Measurements from ENCODE around the gene GNAT2.

Gene GNAT2

DNA sequence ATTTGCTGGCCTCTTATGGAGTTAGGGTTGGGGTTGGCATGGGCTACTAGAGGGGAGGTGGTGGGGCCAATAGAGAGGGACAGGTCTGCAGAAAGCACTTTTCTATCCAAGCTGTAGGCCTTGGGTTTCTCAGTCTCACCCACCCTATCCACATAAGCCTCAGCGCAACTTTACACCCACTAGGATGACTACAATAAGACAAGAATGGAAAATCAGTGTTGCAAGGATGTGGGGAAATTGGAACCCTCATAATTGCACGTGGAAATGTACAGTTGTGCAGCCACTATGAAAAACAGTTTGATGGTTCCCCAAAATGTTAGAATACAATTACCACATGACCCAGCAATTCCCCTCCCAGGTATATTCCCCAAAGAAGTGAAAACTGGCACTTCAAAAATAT is 22.4 kb upstream of the GNAT2 start:
- no peak for DNase-seq

DNA sequence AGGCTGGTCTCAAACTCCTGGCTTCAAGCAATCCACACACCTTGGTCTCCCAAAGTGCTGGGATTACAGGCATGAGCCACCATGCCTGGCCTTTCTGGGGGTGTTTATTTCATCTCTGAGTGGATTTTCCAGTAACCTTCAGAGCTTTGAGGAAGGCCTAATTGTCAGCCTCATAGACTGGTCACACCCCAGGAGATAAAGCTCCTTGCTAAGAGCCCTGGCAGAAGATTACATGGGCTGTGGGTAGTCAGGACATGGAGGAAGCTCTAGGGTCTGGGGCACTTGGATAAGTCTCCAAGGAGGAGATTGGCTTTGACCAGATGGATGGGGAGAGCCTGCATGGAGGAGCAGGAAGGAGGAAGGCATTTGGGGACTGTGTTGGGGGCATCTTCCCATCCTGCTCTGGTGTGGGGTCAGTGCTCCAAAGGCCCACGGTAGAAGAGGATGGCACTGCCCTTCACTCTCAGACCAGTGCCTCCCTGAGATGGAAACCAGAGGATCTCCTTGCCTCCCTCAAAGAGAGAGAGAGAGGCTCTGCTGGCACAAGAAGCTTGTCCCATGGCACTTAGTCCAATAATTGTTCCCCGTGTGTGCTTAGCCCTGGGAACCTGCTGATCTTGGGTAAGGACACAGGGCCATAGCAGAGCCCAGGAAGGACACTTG is 21.8 kb upstream of the GNAT2 start:
- DNase-seq: no peak

DNA sequence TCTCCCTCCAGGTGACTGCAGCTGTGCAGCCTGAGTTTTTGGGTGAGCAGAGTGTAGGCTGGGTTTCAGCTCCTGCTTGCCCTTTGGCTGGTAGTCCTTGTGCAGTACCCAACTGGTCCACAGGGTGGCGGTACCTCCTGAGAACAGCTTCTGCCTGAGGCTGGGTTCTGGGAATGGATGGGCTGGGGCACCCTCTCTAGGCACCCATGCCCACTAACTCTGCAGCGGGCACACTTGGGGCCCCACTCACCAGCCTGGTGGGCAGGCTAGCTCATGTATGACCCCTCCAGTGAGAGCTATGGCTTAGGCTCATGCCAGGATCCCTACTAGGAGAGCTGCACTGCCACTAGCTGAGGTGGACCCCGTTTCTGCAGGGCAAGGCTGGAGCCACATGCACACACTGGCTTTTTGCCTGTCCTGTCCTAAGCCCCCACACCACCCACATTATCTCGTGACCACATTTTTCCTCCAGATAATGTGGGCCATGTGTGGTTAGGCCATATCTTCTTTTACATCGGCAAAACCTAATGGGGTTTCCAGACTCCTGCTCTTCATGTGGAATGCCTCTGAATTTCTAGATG is 21.0 kb upstream of the GNAT2 start:
- peak; percentile 66 to 93 (median 78) for DNase-seq

DNA sequence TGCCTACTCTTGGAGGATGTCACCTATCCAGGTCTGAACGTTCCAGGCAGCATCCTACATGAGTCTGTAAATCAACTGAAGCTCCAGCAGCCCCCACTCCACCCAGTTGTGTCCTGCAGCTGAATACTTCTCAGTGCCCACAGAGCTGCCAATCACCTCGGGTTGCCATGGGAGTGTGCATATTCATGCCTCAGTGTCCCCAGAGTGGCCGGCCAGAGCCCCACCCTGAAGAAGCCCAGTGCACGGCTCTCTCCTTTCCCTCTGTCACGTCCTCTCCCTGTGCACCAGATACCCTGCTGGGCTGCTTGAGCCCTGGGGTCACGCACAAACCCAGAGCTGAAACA is 20.4 kb upstream of the GNAT2 start:
- no peak for DNase-seq

DNA sequence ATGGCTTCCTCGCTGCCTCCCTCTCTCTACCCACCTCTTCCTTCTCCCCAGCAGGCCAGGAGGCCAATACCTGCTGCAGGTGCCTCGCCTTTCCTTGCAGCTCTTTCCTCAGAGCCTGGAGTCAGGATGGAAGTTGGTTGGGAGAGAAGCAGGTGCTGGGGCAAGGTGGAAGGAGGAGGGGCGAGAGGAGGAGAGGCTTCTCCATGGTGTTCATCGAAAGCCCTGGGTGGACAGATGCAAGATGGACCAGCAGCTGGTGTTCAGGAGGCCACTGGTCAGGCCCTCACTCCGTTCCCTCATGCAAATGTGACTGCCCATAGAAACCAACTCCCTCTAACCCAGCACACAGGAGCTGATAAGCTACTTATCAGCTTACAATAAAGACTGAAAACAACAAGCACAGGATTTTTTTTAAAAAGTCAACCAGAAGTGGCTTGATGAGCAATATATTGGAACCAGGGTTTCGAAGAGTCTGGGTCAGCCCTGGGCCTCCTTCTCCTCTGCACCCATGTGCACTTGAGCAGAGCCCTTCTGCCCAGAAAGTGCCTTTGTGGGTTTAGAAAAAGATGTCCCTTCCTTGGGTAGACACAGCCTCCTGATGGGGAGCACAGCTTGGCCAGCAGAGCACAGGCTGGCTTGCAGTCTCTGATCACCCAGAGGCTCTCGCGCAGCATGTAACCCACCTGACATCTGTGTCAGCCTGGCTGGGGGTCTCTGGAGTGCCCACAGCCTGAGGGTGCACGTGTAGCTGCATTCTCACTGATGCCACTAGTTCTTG is 19.8 kb upstream of the GNAT2 start:
- no peak for DNase-seq

DNA sequence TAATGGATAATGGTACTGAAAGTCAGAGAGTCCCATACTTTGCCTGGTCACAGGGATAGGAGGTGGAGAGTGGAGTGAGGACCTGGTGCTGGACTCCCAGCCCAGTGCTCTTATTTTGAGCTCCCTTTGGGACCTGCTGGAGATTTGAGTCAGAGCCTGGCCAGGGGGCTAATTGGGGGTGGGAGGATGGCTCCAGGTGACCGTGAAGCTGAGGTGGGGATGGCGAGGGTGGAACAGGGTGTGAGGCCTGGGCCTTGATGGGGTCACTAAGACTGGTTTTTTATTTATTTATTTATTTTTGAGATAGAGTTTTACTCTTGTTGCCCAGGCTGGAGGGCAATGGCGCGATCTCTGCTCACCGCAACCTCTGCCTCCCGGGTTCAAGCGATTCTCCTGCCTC is 18.0 kb upstream of the GNAT2 start:
- no peak for DNase-seq

DNA sequence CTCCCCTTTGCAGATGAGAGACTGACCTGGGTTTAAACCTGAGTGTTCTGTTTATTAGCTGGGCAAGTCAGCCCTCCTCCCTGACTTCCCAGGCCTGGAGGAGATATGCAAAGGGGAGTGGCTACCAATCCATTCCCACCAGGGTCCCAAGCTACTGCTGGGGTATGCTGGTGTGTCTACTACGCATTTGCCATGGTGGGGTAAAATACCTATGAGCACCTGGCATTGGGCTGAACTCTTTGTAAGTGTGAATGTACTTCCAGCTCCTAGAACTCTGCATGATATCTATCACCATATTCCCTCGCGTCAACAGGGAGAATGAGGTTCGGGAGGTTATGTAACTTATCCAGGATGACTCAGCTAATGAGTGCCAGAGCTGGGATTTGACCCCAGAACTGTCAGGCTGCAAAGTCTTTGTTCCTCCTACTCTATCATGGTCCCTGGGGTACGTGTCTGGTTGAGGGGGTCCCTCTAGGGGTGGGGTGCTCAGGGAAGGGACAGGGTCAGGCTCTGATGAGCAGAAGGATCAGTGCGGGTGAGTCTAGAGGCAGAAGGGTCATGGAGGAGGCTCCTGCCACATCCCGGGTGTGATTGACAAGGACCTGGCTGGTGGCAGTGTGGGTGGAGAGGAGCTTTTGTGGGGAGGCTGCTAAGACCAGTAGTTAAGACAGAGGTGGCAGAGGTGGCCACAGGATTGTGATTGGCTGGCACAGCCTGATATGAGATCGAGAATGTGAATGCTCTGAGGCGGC is 17.0 kb upstream of the GNAT2 start:
- no peak for DNase-seq

DNA sequence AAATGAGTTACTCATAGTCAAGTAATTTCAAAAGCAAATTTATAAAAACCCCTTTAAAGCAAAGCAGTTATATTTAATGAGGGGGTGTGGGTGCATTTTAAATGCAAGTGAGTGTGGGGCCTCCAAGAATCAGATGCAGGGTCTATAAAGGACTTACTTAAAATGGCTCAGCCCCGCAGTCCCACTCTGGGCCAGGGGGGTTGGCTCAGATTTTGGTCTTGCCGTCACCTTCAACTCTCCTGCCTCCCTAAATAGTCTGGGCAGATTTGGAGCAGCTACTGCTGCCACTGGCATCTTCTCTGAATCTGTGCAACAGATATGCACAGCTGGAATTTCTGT is 16.4 kb upstream of the GNAT2 start:
- no peak for DNase-seq

DNA sequence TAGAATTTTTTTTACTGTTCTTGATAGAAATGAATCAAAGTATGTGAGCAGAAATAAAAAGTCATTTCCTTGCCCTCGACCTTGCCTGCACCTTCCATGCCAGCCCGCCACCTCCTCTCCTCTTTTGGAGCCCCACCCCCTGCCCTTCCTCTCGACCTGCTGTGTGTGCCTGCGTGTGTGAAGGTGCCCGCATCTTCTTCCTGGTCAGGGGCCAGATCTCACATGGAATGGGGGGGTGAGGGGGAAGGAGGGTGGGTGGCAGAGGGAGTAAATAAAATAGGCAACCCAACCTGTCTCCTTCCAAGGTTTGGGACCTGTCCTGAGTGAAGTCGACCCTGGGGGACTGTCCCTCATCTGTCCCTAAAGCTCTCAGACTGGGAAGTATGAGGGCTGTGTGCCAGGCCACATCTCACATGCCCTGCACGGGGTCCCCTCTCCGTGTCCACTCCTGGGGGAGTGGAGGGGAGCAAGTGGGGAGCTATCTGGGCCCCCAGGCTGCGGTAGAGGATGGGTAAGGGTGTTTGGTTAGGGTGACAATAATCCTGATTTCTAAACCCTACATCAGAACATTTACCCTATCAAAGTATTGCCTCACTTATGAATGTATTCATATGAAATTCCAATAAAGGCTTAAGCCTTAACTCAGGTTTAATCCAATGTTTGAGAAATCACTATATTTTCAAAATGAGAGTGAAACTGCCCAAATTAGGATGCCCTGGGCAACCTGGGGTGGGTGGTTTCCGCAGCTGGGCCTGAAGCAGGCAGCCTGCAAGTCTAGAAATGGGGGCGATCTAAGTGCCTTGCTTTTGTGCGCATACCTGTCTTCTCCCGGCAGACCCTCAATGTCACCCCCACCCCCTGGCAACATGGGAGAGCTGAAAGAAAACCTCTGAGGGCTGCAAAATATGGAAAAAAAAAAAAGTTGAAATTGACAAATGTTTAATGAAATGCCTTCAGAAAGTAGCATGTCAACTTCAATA is 15.6 kb upstream of the GNAT2 start:
- peak in 1 of 5 experiments; percentile 40 for DNase-seq

DNA sequence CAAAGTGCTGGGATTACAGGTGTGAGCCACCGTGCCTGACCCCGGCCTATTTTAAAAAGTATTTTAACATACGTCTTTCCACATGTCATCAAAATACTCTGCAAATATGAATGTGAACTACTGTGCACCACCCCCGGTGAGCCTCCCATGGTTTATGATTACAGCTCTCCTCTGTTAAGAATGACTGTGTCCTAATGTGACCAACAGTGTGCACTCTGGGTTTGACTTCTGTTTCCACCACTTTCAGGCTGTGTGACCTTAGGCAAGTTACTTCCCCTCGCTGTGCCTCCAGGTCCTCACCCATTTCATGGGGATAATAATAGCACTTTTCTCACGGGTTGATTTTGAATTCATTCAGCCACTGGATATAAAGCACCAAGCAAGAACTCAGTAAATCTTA is 14.9 kb upstream of the GNAT2 start:
- no peak for DNase-seq

DNA sequence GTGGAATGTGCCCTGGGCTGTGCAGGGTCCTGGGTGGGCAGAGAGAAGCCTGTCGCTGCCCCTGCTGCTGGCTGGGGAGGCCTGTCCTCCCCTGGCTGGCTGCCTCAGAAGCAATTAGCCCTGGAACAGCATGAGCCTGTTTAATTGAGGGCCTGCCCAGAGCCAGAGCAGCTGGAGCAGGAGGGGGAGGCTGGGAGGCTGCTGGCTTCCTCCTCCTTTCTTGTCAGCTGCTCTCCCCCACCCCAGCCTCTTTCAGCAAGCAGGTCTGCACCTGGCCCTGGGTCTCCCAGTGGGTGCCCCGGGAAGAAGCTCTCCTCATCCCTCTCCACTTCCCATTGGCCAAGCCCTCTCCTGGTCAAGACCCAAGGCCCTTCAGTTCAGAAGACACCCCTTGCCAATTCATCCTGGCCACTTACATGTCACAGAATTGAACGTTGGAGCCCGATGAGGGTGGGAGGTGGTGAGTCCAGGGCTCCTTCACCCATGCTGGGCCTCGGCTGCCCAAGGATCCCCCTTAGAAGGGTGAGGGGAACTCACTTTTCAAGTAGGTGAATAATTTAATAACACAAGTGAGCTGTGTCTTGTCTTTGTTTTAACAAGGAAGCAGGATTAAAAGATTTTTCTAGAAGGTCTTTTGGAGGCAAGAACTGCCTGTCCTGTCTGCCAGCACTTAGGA is 13.4 kb upstream of the GNAT2 start:
- no peak for DNase-seq

DNA sequence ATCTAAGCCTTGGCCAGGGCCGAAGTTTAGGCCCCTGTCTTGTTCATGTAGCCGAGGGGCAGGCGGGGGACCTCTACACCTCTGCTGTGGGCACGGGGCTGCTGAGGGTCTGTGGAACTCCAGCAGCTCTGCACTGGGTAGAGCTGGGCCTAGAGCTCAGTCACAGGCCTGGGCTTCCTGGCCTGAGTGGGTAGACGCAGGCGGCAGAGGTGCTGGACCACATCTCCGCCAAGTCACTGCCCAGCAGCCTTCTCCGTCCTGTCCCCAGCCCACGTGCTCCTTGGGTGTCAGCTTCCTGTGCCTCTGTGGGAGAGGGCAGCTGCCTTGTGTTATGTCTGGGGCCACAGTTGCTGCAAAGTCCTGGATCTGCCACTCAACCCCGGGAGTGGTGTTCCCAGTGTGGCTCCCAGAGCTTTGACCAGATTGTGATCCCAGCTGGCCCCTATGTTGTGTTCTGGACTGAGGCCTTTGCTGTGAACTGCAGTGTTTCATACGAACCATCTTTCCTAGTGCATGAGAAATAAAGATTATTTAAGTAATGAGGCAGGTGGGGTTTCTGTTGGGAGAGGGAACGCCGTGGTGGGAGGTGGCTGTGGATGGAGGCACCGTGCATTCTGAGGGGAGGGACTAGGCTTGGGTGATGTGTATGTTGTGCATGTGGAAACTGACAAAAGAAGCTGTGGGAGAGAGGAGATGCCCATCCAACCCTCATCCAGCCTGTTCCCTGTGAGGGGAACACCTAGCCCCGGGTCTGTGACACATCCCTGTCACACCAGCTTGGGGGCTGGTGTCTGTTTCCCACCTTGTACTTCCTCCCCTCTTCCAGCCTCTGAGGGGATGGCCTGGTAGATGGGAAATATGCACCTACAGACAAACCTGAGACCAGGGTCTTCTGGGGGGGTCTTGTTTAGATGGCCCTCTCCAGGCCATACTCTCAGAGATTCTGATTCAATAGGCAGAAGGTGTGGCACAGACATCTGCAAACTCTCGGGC is 12.4 kb upstream of the GNAT2 start:
- DNase-seq: no peak

DNA sequence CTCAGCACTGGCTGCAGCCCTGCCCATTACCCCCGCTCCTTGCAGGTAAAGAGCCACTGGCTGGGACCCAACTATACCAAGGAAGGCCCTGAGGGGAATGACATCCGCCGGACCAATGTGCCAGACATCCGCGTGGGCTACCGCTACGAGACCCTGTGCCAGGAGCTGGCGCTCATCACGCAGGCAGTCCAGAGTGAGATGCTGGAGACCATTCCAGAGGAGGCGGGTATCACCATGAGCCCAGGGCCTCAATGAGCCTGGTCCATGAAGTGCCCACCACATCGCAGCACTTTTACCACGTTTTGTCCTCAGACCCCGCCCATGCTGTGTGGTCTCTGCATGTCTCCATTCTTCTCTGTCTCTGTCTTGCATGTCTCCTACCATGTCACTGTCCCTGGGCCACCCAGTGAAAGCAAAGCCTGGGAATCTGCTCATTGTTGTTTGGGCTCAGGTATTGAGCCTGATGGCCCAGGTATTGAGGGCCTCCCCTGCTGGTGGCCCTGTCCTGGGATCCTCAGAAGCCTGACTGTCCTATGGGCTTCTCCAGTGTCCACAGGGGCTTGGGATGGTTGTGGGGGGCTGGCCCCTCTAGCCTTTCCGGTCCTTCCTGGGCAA is 11.6 kb upstream of the GNAT2 start:
- DNase-seq: no peak

DNA sequence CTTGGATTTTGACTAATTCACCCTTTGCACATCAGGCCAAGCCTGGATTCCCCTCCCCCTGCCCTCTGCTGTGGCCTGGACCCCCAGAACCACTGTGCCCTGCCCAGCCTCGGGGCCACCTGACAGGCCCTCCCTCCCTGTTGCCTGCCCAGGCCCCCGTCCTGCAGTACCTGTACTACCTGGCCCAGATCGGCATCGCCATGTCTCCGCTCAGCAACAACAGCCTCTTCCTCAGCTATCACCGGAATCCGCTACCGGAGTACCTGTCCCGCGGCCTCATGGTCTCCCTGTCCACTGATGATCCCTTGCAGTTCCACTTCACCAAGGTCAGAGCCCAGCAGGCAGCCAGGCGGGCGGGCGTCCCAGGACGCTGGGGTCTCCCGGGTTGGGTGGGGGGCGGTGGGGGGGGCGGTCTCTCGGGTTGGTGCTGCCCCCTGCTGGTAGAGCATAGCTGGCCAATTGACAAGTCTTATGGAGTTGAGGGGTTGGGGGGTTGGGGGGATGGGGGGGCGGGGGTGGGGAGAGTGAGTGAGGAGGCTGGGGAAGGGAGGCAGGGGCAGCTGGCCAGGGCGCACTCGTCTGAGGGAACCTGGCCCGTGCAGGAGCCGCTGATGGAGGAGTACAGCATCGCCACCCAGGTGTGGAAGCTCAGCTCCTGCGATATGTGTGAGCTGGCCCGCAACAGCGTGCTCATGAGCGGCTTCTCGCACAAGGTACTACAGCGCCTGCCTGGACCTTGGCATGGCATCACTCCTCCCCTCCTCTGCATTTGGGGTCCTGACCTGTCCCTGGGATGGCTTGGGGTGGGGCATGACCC is 10.9 kb upstream of the GNAT2 start:
- peak in 1 of 5 experiments; percentile 14 for DNase-seq

DNA sequence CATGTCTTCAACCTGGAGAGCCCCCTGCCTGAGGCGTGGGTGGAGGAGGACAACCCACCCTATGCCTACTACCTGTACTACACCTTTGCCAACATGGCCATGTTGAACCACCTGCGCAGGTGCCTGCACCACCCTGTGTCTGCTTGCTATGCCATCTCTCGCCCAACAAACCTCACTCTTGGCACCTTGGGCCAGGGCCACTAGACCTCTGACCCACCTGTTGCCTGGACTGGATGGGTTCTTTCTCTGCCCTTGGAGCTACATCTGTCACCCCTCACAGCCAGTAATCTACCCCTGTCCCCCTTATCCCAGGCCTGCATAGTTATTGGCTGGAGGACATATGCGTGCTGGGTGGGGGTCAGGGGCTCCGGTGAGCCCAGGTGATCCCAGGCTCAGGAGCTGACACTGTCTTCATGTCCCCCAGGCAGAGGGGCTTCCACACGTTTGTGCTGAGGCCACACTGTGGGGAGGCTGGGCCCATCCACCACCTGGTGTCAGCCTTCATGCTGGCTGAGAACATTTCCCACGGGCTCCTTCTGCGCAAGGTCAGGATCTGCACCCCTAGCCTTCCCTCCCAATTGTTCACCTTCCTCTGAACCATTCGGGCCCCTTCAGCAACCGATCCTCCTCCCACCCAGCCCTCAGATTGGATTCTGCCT is 10.1 kb upstream of the GNAT2 start:
- no peak for DNase-seq

DNA sequence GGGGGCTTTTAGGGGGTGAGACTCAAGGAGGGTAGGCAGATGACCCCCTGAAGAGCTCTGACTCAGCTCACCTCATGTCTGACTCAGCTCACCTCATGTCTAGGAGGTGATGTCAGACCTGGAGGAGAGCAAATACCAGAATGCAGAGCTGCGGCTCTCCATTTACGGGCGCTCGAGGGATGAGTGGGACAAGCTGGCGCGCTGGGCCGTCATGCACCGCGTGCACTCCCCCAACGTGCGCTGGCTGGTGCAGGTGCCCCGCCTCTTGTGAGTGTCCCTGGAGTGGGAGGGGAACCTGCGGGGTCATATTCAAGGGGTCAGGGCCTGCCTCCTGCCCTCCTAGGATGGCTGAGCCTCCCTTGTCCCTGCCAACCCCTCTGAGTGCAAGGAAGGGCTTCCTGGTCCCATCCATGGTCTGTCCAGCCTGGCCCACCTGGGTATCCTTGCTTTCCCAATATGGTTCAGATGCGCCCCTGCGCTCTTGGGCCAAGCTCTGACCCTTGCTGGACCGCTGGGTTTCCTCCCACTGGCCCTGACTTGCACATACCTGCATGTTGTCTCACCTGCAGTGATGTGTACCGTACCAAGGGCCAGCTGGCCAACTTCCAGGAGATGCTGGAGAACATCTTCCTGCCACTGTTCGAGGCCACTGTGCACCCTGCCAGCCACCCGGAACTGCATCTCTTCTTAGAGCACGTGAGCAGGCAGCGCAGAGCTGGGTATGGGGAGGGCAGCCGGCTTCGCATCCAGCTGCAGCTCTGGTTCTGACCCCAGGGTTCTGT is 9.3 kb upstream of the GNAT2 start:
- no peak for DNase-seq

DNA sequence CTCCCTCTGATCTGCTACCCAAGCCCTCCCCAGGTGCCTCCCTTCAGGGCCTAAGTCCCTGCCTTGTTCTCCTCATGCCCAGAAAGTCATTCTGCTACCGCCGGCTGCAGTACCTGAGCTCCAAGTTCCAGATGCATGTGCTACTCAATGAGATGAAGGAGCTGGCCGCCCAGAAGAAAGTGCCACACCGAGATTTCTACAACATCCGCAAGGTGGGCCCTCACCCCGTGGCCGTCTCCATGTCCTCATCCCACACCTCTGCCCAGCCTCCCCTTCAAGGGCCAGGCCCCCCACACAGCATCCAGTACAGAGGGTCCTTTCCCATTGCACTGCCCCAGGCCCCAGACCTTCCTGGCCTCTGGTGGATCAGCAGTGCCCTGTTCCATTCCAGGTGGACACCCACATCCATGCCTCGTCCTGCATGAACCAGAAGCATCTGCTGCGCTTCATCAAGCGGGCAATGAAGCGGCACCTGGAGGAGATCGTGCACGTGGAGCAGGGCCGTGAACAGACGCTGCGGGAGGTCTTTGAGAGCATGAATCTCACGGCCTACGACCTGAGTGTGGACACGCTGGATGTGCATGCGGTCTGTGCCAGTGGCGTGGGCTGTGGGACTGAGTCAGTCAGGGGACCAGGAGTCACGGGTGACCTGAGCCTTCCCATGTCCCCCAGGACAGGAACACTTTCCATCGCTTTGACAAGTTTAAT is 8.4 kb upstream of the GNAT2 start:
- no peak for DNase-seq
